Measurements from ENCODE around the gene MYADML2. TPM values are rescaled to one million over a fixed set of nuclear protein-coding genes. Genes with fewer than 3 reads are reported as not detected.
"Not testable (repeated sequence)": the region's sequence is repeated elsewhere in the genome, so short reads cannot be mapped to it uniquely, and the experiment has no call there.

Gene MYADML2
- total RNA-seq, 4 donors from 2014 or later = 2.9 to 24.9 (median 13.3) TPM

GRCh38 chr17:81921996-81922565 lies 25.0 kb downstream of the MYADML2 start:
- intact Hi-C loops (cut with DNase I; ENCODE audit: low total_unique reads) = loop anchor here (10.0 kb wide), 2 partner anchors 533 to 597 kb away; partner anchors contain the start of genes CYBC1 and NARF
- H3K9me3 ChIP-seq = no peaks in the 10 kb centered on the region
- H3K4me1 ChIP-seq = peaks cover 80 to 83% of the 10 kb centered on the region in 2 donors
- peaks cover 0 to 12% of the 10 kb centered on the region in 2 donors for H3K36me3 ChIP-seq
- peak overlapping the region; percentile 90 to 98 (median 93) for H3K27ac ChIP-seq
- H3K4me3 ChIP-seq = peak overlapping the region; percentile 50 to 71 (median 60)
- in situ Hi-C loops (cut with MboI; ENCODE audit: low sequenced_read_pairs in 4 of 4) = no loop called here
- ATAC-seq (no peak), DNase-seq (no peak)
- H3K27me3 ChIP-seq = no peaks in the 10 kb centered on the region
- TF ChIP-seq CTCF (IDR thresholded peaks at IDR 0.05 in 4 of 5, conservative IDR thresholded peaks at IDR 0.05 in 1 of 5) (no peak), POLR2A (IDR thresholded peaks at IDR 0.05) (no peak)

- intact Hi-C loops (cut with DNase I; ENCODE audit: low total_unique reads) (loop anchor here (10.0 kb wide), 2 partner anchors 533 to 597 kb away; partner anchors contain the start of genes CYBC1 and NARF), in situ Hi-C loops (cut with MboI; ENCODE audit: low sequenced_read_pairs in 4 of 4) (no loop called here)
- DNase-seq (no peak), ATAC-seq (no peak)
- Histone ChIP-seq H3K4me1 (peaks cover 86 to 88% of the 10 kb centered on the region in 2 donors), H3K4me3 (peak overlapping the region in 2 of 4 donors; percentile 50 to 51), H3K27me3 (no peaks in the 10 kb centered on the region), H3K9me3 (no peaks in the 10 kb centered on the region), H3K27ac (peak overlapping the region; percentile 90 to 98 (median 93)), H3K36me3 (peaks cover 0 to 12% of the 10 kb centered on the region in 2 donors)
- TF ChIP-seq POLR2A (IDR thresholded peaks at IDR 0.05) (no peak), CTCF (IDR thresholded peaks at IDR 0.05 in 4 of 5, conservative IDR thresholded peaks at IDR 0.05 in 1 of 5) (no peak)
Observed at GRCh38 chr17:81921537-81921862, 25.5 kb downstream of the MYADML2 start.

- Histone ChIP-seq H3K36me3 (peaks cover 0 to 12% of the 10 kb centered on the region in 2 donors), H3K27me3 (no peaks in the 10 kb centered on the region), H3K4me1 (peaks cover 81 to 83% of the 10 kb centered on the region in 2 donors), H3K9me3 (no peaks in the 10 kb centered on the region), H3K27ac (peak overlapping the region; percentile 90 to 98 (median 93)), H3K4me3 (peak overlapping the region in 1 of 4 donors; percentile 51)
- in situ Hi-C loops (cut with MboI; ENCODE audit: low sequenced_read_pairs in 4 of 4) (no loop called here), intact Hi-C loops (cut with DNase I; ENCODE audit: low total_unique reads) (loop anchor here (10.0 kb wide), 2 partner anchors 534 to 596 kb away; partner anchors contain the start of genes CYBC1 and NARF)
- no peak for ATAC-seq
- TF ChIP-seq POLR2A (IDR thresholded peaks at IDR 0.05) (no peak), CTCF (IDR thresholded peaks at IDR 0.05 in 4 of 5, conservative IDR thresholded peaks at IDR 0.05 in 1 of 5) (no peak)
- no peak for DNase-seq
Observed at GRCh38 chr17:81920612-81921536, 26.2 kb downstream of the MYADML2 start.

GRCh38 chr17:81918832-81919545 lies 28.0 kb downstream of the MYADML2 start:
- Histone ChIP-seq H3K36me3 (peaks cover 0 to 28% of the 10 kb centered on the region in 2 donors), H3K4me3 (peak overlapping the region in 2 of 4 donors; percentile 61 to 82), H3K27me3 (no peaks in the 10 kb centered on the region), H3K4me1 (peaks cover 62 to 64% of the 10 kb centered on the region in 2 donors), H3K27ac (peak overlapping the region; percentile 90 to 98 (median 93)), H3K9me3 (no peaks in the 10 kb centered on the region)
- intact Hi-C loops (cut with DNase I; ENCODE audit: low total_unique reads) = no loop called here
- DNase-seq = no peak
- in situ Hi-C loops (cut with MboI; ENCODE audit: low sequenced_read_pairs in 4 of 4) = no loop called here
- ATAC-seq = no peak
- TF ChIP-seq CTCF (IDR thresholded peaks at IDR 0.05 in 4 of 5, conservative IDR thresholded peaks at IDR 0.05 in 1 of 5) = no peak
- TF ChIP-seq POLR2A (IDR thresholded peaks at IDR 0.05) = no peak

GRCh38 chr17:81918333-81918669 lies 28.7 kb downstream of the MYADML2 start:
- Histone ChIP-seq H3K4me1 (peaks cover 56 to 59% of the 10 kb centered on the region in 2 donors), H3K4me3 (peak overlapping the region; percentile 61 to 82 (median 66)), H3K27ac (peak overlapping the region; percentile 90 to 98 (median 93)), H3K36me3 (peaks cover 0 to 35% of the 10 kb centered on the region in 2 donors)
- intact Hi-C loops (cut with DNase I; ENCODE audit: low total_unique reads); H3K9me3 ChIP-seq; in situ Hi-C loops (cut with MboI; ENCODE audit: low sequenced_read_pairs in 4 of 4); H3K27me3 ChIP-seq; DNase-seq: not testable (repeated sequence)
- peak in 1 of 2 donors; percentile 5 for ATAC-seq
